HG03571 (cell line): ENCODE data around the gene CATSPERE.
"Not testable (repeated sequence)": the region's sequence is repeated elsewhere in the genome, so short reads cannot be mapped to it uniquely, and the experiment has no call there.

Experiments used
- ATAC-seq: cut with Tn5 transposase; IDR thresholded peaks from one replicate; pipeline ENCODE4 v1.9.1; 2021; ENCODE audit not compliant: unreplicated experiment

The CATSPERE gene

GRCh38 chr1:244447552-244447951 is 13.5 kb upstream of the CATSPERE start:
- ATAC-seq = no peak

GRCh38 chr1:244448279-244449036 is 12.6 kb upstream of the CATSPERE start:
- no peak for ATAC-seq

GRCh38 chr1:244449936-244450508 is 11.1 kb upstream of the CATSPERE start:
- no peak for ATAC-seq

GRCh38 chr1:244450597-244451538 is 10.2 kb upstream of the CATSPERE start:
- ATAC-seq = peak; percentile 1

DNA sequence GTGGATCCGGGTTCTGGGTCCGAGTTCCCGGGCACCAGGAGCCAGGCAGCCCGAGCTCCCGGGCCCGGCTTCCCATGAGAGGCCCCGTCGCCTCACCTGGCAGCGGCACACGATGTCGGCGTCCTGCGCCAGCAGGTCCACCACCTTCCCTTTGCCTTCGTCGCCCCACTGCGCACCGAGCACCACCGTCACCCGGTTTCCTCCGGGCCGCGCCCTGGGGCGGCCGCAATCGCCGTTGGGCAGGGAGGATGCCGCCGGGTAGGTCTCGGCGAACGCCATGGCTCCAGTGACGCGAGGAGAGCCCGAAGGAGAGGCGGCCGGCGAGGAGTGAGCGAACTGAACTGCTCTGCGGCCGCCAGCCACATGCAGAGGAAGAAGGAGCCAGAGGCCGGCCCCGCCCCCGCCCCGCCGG is 9.5 kb upstream of the CATSPERE start, which contains the start of gene ADSS2:
Gene ADSS2, minus strand, starts transcription at position 371 of the 412 bp plus-strand sequence. Its CDS starts 92 bp downstream, at position 279.
- ATAC-seq = no peak

GRCh38 chr1:244451951-244452795 is 8.9 kb upstream of the CATSPERE start:
- peak; percentile 97 for ATAC-seq

GRCh38 chr1:244454412-244454811 is 6.7 kb upstream of the CATSPERE start:
- ATAC-seq = no peak

- no peak for ATAC-seq
Observed at GRCh38 chr1:244456586-244456985, 4.5 kb upstream of the CATSPERE start.

GRCh38 chr1:244458781-244459180 is 2.3 kb upstream of the CATSPERE start:
- no peak for ATAC-seq

DNA sequence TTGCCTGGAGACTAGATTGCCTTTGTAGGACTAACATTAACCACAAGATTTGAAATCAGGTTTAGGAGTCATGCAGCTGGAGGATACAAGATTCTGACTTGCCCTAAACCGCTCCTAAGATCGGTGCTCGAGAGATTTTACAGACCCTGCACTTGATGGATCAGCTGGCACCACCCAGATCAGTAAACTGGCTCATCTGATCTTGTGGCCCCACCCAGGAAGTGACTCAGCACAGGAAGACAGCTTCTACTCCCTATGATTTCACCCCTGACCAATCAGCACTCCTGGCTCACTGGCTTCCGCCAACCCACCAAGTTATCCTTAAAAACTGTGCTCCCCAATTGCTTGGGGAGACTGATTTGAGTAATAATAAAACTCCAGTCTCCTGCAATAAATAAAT is 876 bp upstream of the CATSPERE start:
- ATAC-seq = no peak

- ATAC-seq = no peak
Observed at GRCh38 chr1:244466724-244467123, 5.7 kb downstream of the CATSPERE start.

GRCh38 chr1:244473059-244473605 is 12.1 kb downstream of the CATSPERE start:
- ATAC-seq = no peak

- not testable (repeated sequence) for ATAC-seq
Observed at GRCh38 chr1:244484971-244485370, 23.9 kb downstream of the CATSPERE start.

DNA sequence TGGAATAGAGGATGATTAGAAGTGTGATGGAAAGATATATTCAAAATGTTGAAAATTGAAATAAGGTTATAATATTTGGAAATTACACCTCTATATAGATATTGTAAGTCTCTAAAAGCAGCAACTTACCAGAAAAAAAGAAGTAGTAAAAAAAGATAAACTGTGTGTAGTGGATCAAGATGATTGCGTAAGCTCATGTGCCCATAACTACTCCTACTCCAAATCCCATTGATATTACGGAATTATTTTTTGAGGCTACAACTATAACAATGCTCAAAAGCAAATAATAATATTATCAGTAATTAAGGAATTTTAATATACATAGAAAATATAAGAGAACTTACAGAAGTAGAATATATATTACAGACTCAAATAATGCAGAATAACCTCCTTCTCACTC is 33.6 kb downstream of the CATSPERE start:
- no peak for ATAC-seq

DNA sequence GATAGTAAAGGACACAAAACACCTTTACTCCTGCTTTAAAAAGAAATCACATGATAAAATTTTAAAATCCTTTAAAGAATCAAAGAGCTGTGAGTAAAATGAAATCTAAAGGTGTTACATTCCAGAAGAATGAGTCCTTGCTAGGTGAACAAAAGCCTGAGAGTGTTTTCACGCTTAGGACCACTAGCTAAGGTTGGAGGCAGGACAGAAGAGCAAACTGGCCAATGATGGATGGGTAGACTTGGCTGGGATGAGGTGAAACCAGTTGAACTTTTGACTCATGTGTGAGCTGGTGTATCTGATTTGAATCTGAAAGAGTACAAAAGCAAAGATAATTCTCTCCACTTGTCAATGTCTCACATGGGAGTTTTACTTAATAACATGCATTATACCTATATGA is 35.1 kb downstream of the CATSPERE start:
- ATAC-seq = no peak

DNA sequence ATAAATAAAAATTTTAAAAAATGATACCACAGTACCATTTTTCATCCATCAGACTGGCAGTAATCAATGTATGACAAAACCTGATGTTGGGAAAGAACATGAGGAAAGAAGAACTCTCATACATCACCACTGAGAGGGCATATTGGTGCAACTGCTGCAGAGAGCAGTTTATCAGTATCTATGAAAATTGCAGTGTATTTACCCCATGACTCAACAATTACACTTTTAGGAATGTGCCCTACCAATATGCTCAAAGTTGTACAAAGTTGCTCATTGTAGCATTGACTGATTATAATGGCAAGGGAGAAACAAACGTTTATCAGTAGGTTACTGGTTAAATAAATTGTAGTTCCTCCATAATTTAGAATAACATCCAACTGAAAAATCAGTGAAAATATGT is 36.7 kb downstream of the CATSPERE start:
- no peak for ATAC-seq

GRCh38 chr1:244499484-244499883 is 38.4 kb downstream of the CATSPERE start:
- not testable (repeated sequence) for ATAC-seq

DNA sequence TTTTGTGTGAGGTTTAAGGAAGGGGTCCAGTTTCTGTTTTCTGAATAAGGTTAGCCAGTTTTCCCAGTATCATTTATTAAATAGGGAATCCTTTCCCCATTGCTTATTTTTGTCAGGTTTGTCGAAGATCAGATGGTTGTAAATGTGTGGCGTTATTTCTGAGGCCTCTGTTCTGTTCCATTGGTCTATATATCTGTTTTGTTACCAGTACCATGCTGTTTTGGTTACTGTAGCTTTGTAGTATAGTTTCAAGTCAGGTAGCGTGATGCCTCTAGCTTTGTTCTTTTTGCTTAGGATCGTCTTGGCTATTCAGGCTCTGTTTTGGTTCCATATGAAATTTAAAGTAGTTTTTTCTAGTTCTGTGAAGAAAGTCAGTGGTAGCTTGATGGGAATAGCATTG is 39.4 kb downstream of the CATSPERE start:
- ATAC-seq = not testable (repeated sequence)

DNA sequence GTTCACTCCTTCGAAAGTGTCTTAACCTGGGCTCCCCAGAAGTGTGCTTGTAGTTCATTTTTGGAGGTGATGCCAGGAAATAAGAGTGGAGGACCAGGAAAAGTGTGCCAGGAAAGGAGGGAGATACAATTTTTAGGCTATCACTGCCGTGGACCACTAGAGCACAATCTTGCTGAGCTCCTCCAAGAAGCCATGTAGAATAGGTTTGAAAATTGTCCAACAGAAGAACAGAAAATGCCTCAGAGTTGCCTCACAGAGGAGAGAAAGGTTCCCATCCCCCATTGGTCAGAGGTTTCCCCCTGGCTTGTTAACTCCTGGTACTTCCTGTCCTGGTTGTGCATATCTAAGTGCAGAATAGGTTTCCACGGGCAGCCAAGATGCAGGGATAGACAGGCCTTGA is 41.6 kb downstream of the CATSPERE start:
- no peak for ATAC-seq

GRCh38 chr1:244513493-244513892 is 52.4 kb downstream of the CATSPERE start:
- ATAC-seq = no peak
